NCI-H345 treated with DMSO at 0.1 percent for 48 hours (cell line): ENCODE data around the gene VPS39.

Experiments used
- DNase-seq: peaks from one replicate; lab custom pipeline; 2025; ENCODE audit not compliant: unreplicated experiment; lab: John Stamatoyannopoulos, UW

Gene VPS39

DNA sequence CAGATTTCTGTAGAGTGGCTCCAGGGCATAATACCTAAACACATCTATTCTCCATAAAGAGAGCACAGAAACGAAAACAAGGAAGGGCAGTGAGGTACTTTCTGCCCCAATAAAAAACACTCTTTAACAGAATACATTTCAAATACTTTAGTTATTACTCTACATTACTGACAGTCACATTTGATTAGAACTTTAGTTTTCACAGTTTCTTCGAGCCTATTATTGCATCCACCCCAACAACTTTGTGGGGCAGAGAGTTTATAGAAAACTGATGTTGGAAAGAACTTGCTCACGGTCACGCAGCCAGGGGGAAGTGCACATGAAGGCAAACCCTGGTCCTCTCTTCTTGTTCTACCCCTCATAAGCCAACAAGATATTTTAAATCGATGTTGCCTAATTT is 9.0 kb downstream of the VPS39 start:
- no peak for DNase-seq

DNA sequence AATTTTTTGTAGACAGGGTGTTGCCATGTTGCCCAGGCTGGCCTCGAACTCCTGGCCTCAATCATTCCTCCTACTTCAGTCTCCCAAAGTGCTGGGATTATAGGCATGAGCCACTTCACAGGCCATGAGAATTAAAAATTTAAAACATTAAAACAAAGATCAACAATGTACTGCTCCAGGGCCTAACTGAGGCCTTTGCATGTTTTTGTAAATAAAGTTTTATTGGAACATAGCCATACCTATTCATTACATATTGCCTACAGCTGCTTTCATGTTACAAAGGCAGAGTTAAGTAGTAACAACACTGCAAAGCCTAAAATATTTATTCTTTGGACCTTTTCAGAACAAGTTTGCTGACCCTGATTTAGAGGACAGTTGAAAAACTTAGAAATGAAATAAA is 9.6 kb downstream of the VPS39 start:
- DNase-seq, result no peak

DNA sequence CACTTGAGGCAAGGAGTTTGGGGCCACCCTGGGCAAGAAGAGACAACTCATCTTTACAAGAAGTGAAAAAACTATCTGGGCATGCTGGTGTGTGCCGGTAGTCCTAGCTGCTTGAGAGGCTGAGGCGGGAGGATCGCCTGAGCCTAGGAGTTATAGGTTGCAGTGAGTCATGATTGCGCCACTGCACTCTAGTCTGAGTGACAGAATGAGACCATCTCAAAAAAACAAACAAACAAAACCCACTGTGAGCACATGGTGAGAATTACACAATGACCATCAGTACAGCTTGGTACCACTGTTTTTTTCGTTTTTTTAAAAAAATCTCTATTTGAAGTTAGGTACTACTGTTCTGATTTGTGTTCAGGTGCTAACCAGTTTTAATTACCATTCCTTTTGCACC is 13.6 kb downstream of the VPS39 start:
- DNase-seq, result no peak

DNA sequence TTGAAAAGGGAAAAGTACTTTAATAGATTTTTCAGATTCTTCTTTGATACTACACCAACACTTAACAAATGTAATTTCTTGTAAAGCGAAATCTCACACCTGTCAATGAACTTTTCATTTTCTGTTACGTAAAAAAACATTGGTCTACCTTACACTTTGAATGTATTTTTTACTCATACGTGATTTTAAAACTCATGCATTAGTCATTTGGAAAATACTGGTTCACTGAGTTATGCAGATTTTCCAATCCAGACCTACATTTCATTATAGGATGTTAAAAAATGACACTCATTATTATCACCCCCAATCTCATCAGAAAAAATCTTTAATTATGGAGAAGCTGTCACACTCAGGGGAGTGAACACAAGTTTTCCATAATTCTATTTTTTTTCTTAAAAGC is 14.7 kb downstream of the VPS39 start:
- DNase-seq, result no peak

DNA sequence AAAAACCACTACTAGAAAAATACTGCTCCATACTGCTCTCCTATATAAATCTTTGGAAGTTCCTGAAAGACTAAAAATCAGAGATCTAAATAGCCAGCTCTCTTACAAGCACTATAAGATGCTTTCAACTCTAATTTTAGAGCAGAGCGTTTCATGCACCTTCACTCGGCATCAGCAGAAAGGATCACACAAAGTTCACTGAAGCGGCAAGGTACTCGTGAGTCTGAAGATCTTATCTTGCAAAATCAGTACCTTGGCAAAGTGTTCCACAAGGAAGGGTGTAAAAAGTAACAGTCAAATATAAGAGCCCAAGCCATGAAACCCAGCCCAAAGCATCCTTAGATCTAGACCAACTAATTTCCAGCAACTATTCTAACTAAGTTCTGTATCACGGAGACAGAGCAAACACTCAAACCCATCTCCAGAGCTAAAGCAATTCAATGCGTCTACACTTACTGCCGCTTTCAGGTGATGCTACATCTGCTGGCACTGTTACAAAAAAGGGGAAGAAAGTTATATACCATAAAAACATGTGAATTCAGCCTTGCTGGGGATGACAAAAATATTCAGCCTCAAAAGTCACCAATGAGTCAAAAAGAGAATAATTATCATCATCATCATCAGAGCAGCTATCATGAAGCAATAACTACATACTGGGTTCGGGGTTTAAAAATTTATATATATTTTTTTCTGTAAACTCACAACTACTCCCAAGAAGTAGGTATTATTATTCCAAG is 16.3 kb downstream of the VPS39 start:
- DNase-seq, result no peak

DNA sequence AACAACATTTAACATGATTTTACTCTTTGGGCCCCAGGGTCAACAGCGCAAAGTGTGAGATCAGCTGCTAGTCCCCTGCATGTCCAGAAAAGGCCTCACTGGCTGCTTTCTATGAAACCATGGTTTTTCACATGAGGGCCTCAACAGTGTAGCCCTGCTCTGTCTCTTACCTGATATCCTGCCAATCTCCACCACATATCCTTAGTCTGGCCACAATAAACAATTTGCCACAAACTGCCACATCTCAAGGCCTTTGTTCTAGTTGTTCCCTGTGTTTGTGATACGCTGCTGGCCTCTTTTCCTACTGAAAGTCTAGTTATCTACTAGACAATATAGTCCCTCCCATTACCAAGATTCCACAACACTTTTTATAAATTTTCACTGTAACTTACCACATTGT is 17.7 kb downstream of the VPS39 start:
- no peak for DNase-seq

DNA sequence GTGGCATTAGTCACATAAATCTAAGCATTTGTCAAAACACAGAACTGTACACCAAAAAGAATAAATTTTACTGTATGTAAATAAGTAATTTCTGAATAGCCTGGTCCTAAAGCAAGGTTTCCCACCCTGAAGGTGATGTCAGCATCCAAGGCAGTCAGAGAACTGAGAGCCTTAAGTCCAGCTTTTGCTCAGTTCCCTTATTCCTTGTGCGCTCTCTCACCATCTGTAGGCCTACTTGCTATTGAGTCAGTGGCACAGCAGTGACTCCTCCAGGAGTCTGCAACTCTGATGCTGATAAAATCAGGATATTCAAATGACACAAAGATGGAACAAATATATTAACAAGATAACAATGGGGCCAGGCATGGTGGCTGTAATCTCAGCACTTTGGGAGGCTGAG is 22.3 kb downstream of the VPS39 start:
- no peak for DNase-seq

DNA sequence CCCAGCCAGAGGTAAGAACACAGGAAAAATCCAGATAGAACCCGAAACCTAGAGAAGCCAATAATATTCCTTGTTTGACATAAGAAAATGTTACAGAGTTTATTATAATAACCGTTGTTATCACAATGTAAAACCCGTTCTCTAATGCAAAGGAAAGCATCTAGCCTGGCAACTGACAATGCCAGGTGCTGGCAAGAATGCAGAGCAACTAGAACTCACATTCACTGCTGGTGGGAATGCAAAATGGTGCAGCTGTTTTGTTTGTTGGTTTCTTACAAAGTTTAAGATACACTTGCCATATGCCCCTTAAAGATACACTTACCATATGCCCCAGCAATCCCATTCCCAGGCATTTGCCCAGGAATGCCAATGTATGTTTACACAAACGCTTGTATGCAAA is 23.4 kb downstream of the VPS39 start:
- no peak for DNase-seq

DNA sequence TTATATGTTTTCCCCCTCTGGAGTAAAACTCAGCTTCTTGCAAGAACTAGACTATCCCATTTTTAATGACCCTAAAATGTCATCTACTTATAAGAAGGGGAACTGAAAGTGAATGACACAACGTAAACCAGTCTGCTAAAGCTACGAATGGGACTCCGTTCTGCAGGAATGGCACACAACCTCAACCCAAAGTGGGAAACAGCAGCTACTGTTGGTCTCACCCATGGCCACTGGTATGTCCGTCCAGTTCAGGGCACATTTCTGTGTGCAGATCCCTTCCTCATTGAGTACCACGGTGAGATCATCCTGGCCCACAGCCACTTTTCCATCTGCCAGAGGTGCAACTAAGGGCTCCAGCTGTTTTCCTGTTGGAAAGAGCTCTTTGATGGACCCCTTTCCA is 23.8 kb downstream of the VPS39 start:
- DNase-seq, result no peak

DNA sequence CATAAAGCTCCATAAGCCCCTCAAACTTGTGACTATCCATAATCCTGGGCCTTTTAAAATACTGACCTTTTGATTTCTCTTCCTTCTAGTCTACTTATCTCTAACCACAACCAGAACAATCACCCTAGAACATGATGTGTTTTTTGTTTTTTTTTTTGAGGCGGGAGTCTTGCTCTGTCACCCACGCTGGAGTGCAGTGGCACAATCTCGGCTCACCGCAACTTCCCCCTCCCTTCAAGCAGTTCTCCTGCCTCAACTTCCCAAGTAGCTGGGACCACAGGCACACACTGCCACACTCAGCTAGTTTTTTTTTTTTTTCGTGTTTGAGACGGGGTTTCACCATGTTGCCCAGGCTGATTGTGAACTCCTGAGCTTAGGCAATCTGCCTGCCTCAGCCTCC is 25.1 kb downstream of the VPS39 start:
- no peak for DNase-seq

DNA sequence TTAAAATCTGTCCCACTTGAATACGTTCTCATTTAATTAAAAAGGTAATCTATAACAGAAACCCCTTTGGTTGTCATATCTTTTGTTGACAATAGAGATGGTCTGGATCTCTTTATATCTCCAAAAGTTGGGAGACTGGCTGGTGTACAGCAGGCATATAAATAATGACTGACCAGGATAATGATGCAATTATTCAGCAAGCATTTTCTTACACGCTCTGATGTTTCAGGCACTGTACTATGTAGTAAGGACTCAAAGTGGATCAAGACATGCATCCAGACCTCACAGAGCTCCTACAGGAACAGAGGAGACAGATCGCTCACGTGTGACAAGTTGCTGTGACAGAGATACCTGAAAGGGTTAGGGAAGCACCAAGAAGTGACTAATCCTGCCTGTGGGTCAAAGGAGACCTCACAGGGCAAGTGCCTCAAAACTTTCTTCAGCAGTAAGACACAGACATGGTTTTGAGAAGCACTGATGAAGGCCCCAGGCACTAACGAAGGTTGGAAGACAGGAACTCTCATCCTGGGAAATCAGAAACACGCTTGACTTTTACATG is 25.7 kb downstream of the VPS39 start:
- DNase-seq, result no peak

DNA sequence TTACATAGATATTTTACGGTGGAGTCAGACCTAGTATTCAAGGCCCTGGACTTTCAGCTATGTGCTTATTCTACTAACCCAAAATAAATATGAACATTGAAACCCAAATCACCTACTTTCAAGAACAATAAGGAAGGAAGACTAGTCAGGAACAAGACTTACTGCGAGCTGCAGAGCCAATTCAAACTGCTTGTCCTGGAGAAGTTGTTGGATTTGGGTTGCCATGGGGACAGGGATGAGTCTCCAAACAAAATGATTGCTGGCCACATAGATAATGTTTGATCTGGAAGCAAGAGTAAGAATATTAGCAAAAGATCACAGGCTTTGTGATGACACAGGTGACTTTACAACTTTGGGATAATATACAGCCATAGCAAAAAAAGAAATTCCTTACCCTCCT is 30.0 kb downstream of the VPS39 start:
- no peak for DNase-seq

DNA sequence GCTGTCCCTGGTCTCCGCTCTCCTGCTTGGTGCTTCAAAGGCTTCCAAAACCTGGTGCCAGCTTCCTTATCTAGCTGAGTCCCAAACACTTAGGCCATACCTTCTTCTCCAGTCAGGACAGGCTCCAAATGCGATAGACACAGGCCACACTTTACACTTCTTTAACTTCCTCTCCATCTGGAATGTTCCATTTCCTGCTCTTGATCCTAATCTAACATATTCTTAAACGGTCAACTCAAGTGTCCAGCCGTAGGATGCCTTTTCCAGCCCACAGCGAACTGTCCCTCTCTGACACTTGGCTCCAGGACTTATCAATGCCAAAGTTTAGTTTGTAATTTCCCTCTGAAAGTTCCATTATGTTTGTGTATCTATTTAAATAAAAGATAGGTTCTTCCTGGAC is 32.4 kb downstream of the VPS39 start:
- no peak for DNase-seq

DNA sequence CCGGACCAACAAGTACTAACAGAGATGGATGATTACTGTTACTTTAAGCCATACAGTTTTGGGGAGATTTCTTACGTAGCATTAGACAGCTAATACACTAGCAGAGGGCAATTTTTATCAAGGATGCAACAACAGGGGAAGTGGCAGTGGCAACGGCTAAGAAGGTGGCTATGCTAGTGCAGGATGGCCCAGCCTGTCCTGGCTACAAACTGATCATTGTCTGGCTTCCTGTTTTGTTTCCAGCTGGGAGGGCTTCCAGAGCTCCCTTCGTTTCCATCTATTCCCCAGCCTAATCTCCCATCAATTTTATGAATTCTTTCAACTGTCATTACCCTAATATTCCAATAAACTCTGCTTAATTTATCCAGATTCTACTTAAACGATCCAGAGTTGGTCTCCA is 35.6 kb downstream of the VPS39 start:
- no peak for DNase-seq

DNA sequence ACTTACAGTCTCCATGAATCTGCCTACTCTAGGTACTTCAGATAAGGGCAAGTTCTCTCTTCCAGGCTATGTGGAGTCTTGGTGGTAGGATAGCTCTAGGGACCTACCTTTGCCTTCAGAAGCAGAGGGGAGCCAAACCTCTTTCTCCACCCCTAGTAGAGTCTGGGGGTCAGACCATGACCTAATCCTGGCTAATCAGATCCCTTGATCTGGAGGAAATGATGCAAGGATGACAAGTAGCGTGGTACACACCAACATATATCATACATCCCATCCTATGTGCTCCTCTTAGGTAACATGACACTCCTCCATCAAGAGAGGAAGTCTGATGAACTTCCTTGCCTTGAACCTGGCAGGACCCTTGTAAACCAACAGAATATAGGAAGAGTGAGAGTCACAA is 36.3 kb downstream of the VPS39 start:
- no peak for DNase-seq

DNA sequence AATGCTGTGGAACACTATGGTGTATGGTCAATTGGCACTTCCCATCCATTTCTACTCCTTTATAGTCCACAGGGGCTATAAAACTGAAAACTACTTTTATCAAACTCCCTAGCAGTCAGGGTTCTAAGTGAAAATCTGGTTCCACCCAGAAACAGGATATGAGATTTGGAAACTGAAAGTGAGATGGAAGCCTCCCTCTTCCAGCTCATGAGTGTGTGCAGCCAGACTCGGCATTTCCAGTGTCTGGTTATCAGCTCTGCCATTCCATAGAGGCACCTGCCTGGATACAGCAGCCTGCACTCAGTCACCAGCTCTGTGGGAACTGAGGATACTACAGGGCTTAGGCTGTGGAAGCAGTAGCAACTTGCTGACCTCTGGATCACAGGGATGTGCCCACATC is 37.0 kb downstream of the VPS39 start:
- no peak for DNase-seq

DNA sequence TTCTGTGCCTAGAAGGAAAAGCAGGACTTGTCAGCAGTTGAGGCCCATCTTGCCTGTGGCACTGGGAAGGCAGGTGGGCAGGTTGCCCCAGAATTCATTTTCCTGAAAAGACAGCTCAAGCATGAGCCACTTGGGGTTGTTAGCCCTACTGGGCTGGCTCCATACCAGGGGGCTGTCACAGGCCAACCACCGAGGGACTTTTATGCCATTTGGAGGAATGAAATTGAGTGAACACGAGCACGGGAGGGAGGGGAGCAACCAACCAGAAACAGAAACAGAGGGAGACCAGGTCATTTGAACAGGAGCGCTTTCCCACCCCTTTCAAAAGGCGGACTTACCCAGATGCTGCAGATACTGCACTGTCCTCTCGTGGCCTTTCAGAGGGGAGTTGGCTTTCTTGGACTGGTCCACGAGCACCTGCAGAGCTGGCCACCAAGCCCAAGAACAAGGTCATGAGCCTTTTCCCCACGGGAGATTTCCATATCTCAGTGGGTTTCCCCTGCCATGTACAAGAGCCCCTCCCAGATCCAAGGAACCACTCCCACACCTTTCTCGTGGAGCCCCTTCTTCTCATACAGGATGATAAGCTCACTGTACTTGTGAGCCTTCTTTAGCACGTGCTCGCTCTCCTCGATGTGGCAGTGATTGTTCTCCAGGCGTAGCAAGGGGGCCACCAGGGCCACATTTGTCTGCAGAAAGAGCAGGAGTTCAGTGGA is 41.7 kb downstream of the VPS39 start:
- no peak for DNase-seq

DNA sequence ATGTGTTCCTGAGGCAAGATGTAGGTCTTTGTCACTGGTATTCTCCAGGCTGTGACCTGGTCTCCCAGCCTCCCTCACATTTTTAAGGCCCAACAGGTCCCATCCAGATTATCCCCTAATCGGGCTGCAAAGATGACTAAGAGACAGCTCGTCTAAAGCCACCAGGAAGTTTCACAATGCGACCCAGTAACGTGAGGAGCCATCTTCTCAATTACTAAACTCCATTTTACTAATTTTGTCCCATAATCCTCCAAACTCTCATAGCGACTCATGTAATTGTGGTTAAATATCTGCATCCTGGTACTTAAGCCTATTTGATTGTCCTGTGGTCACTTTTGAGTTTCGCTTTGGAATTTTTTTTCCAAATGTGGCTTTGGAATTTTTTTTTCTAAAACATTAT is 43.0 kb downstream of the VPS39 start:
- no peak for DNase-seq

DNA sequence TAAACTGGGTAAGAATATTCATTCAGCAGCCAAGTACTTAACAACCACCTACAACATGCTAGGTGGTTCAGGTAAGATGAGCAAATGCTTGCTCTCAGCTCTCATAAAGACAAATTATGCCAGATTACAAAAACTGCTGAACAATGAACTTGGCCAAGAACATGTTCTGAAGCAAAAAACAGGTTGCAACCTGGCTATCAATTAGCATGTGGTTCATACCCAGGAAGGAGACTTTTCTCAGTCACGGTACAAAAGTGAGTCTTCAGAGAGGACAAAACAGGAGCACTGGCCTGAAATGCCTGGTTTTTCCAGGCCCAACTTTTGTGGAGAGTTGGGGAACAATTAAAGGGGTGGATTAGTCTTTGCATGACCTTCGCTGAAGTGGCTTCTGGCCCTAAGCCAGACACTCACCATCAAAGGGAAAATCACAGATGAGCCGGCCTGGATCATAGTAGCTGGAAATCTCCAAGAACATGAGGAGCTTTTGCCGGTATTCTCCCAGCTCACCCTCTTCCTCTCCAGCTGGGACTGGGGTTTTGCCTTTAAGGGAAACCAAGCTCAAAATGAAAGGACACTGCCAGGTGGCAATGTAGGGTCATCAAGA is 44.1 kb downstream of the VPS39 start:
- DNase-seq, result no peak

DNA sequence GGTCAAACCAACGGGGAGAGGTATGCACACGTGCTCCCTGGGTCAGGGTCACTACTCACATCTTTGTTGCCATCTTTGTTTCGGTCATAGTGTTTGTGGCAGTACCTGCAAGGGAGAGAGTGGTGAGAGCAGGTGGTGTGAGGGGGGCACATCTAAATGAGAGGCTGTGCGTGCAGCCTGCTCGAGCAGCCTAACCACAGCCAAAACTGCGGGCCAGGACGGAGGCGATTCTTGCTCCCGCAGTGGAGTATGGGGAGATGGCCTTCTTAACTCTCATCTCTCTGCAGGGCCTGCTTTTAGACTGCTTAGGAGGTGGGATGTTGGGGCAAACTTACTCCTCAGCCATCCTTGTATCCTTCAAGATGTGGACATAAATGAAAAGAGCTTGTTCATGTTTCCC is 44.8 kb downstream of the VPS39 start:
- no peak for DNase-seq

DNA sequence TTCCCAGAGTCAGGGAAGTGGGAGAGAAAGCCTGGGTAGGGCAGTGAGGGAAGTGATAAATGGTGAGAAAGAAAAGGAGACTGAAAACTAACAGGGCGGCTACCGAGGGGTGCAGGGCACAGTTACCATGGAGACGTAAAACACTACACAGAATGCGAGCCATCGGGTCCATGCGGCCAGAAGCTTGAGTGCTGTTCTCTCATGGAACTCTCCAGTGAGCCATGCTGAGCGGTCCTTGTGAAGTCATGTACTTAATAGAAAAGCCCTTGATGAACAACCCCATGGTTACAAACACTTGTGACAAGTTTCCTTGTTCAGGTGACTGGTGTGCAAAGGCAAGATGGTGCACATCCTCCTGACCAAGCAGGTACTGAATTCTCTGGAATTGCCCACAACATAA is 48.0 kb downstream of the VPS39 start:
- DNase-seq, result no peak

DNA sequence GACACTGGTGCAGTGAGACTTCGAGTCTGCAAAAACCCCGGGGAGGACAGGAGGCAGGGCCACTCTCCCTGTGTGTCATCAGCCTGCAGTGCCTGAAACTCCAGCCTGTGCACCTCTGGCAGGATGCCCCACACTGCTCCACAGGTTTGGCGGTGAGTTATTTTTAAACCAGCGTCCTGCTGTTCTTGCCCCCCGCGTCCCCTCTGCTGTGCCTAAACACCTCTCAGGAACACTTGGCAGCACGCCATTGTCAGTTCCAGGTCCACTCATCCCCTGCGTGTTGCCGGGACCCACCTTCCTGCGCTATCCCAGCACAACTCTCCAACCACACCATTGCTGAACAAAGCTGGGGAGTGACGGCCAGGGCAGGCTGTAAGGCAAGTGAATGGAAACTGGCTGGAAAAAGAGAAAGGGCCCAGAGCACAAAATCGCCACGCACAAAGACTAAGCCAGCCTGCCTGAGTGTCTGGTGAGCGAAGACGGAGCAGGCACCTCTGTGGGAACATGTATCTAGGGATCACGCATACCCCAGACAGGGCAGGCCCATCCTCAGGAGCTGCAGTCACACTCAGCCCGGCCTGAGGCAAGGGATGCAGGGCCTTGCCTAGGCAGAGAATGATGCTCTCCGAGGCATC is 48.6 kb downstream of the VPS39 start:
- DNase-seq, result peak; percentile 65
